ENCODE measurements around the gene AGMAT.

The AGMAT gene

GRCh38 chr1:15616373-15617172, 31.7 kb upstream of the AGMAT start:
- ATAC-seq (ENCODE audit: insufficient read depth, low read depth) (peak; percentile 37), DNase-seq (no peak)
- H3K27me3 ChIP-seq (ENCODE audit: insufficient read depth, low read length, poor library complexity), result no peaks in the 10 kb centered on the region

DNA sequence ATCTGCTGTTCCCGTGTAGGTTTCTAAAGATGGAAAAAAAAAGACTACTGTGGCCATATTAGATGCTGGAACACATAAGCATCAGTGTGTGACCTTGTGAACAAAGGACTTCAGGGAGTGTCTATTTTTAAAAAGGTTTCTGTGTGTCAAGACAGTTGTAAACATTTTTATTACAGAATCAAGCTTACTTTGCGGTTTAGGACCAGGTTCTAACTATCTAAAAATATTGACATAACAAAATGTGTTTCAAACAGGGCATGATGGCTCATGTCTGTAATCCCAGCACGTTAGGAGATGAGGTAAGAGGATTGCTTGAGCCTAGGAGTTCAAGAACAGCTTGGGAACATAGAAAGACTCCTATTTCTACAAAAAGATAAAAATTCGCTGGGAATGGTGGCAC, 25.3 kb upstream of the AGMAT start:
- no peaks in the 10 kb centered on the region for H3K9me3 ChIP-seq (ENCODE audit: insufficient read depth, low read length, severe bottlenecking)
- no peaks in the 10 kb centered on the region for H4K20me1 ChIP-seq (ENCODE audit: insufficient read depth, low read length)
- ATAC-seq (ENCODE audit: insufficient read depth, low read depth) (no peak), DNase-seq (no peak)
- no peaks in the 10 kb centered on the region for H3K4me1 ChIP-seq (ENCODE audit: insufficient read depth, low read length)
- H3K4me2 ChIP-seq (ENCODE audit: insufficient read depth, low read length), result no peak overlapping the region
- TF ChIP-seq CTCF (IDR thresholded peaks at IDR 0.05; ENCODE audit: borderline replicate concordance, extremely low read depth, low read length, poor library complexity, severe bottlenecking) (no peak), EZH2 (IDR thresholded peaks at IDR 0.05; ENCODE audit: borderline replicate concordance, low read depth, low read length, severe bottlenecking) (no peak)
- H3K9ac ChIP-seq (ENCODE audit: low read depth, low read length), result no peak overlapping the region
- no peak overlapping the region for H2AFZ ChIP-seq (ENCODE audit: low read depth, low read length)
- H3K4me3 ChIP-seq (ENCODE audit: low read depth in 1 of 2, low read length in 2 of 2), result no peak overlapping the region
- H3K27me3 ChIP-seq (ENCODE audit: insufficient read depth, low read length, poor library complexity), result no peaks in the 10 kb centered on the region
- no peaks in the 10 kb centered on the region for H3K36me3 ChIP-seq (ENCODE audit: insufficient read depth, low read length)
- no peaks in the 10 kb centered on the region for H3K79me2 ChIP-seq (ENCODE audit: insufficient read depth, low read length)
- H3K27ac ChIP-seq (ENCODE audit: low read length), result no peak overlapping the region

More at GRCh38 chr1:15616373-15617172, 31.7 kb upstream of the AGMAT start:
- Histone ChIP-seq H3K4me3 (ENCODE audit: low read depth in 1 of 2, low read length in 2 of 2) (peak overlapping the region; percentile 34 to 93; a peak in 3 of 4 replicates), H3K79me2 (ENCODE audit: insufficient read depth, low read length) (peaks cover 43% of the 10 kb centered on the region), H3K4me2 (ENCODE audit: insufficient read depth, low read length) (peak overlapping the region; percentile 94), H4K20me1 (ENCODE audit: insufficient read depth, low read length) (peaks cover 20% of the 10 kb centered on the region; the same call in 1 of the 2 replicates), H3K4me1 (ENCODE audit: insufficient read depth, low read length) (peaks cover 48% of the 10 kb centered on the region), H2AFZ (ENCODE audit: low read depth, low read length) (peak overlapping the region; percentile 93), H3K36me3 (ENCODE audit: insufficient read depth, low read length) (peaks cover 14% of the 10 kb centered on the region), H3K9me3 (ENCODE audit: insufficient read depth, low read length, severe bottlenecking) (no peaks in the 10 kb centered on the region), H3K27ac (ENCODE audit: low read length) (peak overlapping the region; percentile 80), H3K9ac (ENCODE audit: low read depth, low read length) (peak overlapping the region; percentile 83)
- TF ChIP-seq EZH2 (IDR thresholded peaks at IDR 0.05; ENCODE audit: borderline replicate concordance, low read depth, low read length, severe bottlenecking) (no peak), CTCF (IDR thresholded peaks at IDR 0.05; ENCODE audit: borderline replicate concordance, extremely low read depth, low read length, poor library complexity, severe bottlenecking) (no peak)

DNA sequence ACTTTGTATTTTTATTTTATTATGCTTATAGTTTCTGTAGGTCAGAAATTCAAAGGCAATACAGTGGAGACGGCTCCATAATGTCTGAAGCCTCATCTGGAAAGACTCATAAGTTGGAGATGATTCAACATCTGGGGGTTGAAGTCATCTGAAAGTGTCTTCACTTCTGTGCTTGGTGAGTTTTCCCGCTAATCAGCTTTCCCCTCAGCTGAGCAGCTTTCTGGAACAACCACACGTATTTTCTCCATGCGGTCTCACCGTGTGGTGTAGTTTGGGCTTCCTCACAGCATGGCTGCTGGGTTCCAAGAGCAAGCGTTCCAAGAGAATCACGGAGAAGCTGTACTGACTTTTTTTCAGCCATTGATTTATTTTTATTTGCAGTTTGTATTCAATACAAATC, 24.8 kb upstream of the AGMAT start:
- Histone ChIP-seq H3K4me3 (ENCODE audit: low read depth in 1 of 2, low read length in 2 of 2) (no peak overlapping the region), H3K79me2 (ENCODE audit: insufficient read depth, low read length) (no peaks in the 10 kb centered on the region), H2AFZ (ENCODE audit: low read depth, low read length) (no peak overlapping the region), H3K27me3 (ENCODE audit: insufficient read depth, low read length, poor library complexity) (no peaks in the 10 kb centered on the region), H3K9me3 (ENCODE audit: insufficient read depth, low read length, severe bottlenecking) (no peaks in the 10 kb centered on the region), H4K20me1 (ENCODE audit: insufficient read depth, low read length) (no peaks in the 10 kb centered on the region), H3K4me2 (ENCODE audit: insufficient read depth, low read length) (no peak overlapping the region), H3K9ac (ENCODE audit: low read depth, low read length) (no peak overlapping the region), H3K27ac (ENCODE audit: low read length) (no peak overlapping the region), H3K4me1 (ENCODE audit: insufficient read depth, low read length) (no peaks in the 10 kb centered on the region), H3K36me3 (ENCODE audit: insufficient read depth, low read length) (no peaks in the 10 kb centered on the region)
- ATAC-seq (ENCODE audit: insufficient read depth, low read depth), result no peak
- TF ChIP-seq EZH2 (IDR thresholded peaks at IDR 0.05; ENCODE audit: borderline replicate concordance, low read depth, low read length, severe bottlenecking) (no peak), CTCF (IDR thresholded peaks at IDR 0.05; ENCODE audit: borderline replicate concordance, extremely low read depth, low read length, poor library complexity, severe bottlenecking) (no peak)
- DNase-seq, result no peak
